ENCODE measurements around the gene AHCYL1. TPM values are rescaled to one million over a fixed set of nuclear protein-coding genes. Genes with fewer than 3 reads are reported as not detected.

The AHCYL1 gene
- total and polyA plus RNA-seq, 2 of the 8 experiments (the other 6 are each of a cell fraction or from before 2014, with no cell fraction given): 64.5 to 95.9 TPM

GRCh38 chr1:110043016-110043415 lies 58.5 kb downstream of the AHCYL1 start:
- no peak for DNase-seq (ENCODE audit: low read depth in 1 of 2, low spot score in 2 of 2)
- no peak overlapping the region for H2AFZ ChIP-seq (ENCODE audit: low read length)
- H3K27me3 ChIP-seq (replicated peaks in 1 of 4; ENCODE audit: control insufficient read depth in 3 of 4, extremely low read depth in 1 of 4, insufficient read depth in 3 of 4, low read length in 3 of 4): no peaks in the 10 kb centered on the region
- H3K4me3 ChIP-seq (ENCODE audit: extremely low read depth in 1 of 4, insufficient read depth in 2 of 4, low read depth in 3 of 4, low read length in 4 of 4): no peak overlapping the region
- H3K36me3 ChIP-seq (ENCODE audit: control insufficient read depth in 2 of 4, insufficient read depth in 4 of 4, low read length in 3 of 4): peaks cover 57 to 96% (median 84%) of the 10 kb centered on the region in 4 experiments
- H3K79me2 ChIP-seq (ENCODE audit: control insufficient read depth in 1 of 2, insufficient read depth in 2 of 2, low read length in 2 of 2): no peaks in the 10 kb centered on the region
- no peak overlapping the region for H3K4ac ChIP-seq (replicated peaks; ENCODE audit: insufficient read length, low read depth, low read length)
- H2BK15ac ChIP-seq (ENCODE audit: low read length): no peak overlapping the region
- no peak for FAIRE-seq
- ChIA-PET POLR2A (ENCODE audit: partially characterized antibody) (interaction anchor here (1.0 to 1.1 kb wide), 2 partner anchors 8 to 10 kb away, joined by 3 to 4 read pairs; partner anchors contain the start of gene STRIP1), CTCF (ENCODE audit: partially characterized antibody) (interaction anchor here (2.4 to 40.7 kb wide), 3 partner anchors 11 to 42 kb away, joined by 11 to 1450 read pairs (median 150); partner anchors contain the start of gene ALX3)
- no peak for TF ChIP-seq NANOG (IDR thresholded peaks at IDR 0.05; ENCODE audit: insufficient read depth, low read depth, low read length, poor library complexity, severe bottlenecking)
- TF ChIP-seq RFX5 (IDR thresholded peaks at IDR 0.05; ENCODE audit: borderline replicate concordance, low read depth, low read length): no peak
- TF ChIP-seq SP4 (IDR thresholded peaks at IDR 0.05; ENCODE audit: low read length): no peak
- TF ChIP-seq GTF2F1 (IDR thresholded peaks at IDR 0.05; ENCODE audit: borderline replicate concordance, low read depth, low read length): no peak
- no peak for TF ChIP-seq EZH2 (IDR thresholded peaks at IDR 0.05; ENCODE audit: low read depth, low read length, severe bottlenecking)
- TF ChIP-seq CBX8 (IDR thresholded peaks at IDR 0.05; ENCODE audit: borderline replicate concordance, low read depth, low read length): no peak
- TF ChIP-seq ASH2L (IDR thresholded peaks at IDR 0.05; ENCODE audit: low read length): no peak
- TF ChIP-seq JUN (IDR thresholded peaks at IDR 0.05; ENCODE audit: low read depth, low read length): no peak
- no peak overlapping the region for H2BK120ac ChIP-seq (replicated peaks; ENCODE audit: low read depth, low read length)
- H3K27ac ChIP-seq (ENCODE audit: low read depth, low read length): no peak overlapping the region
- no peak overlapping the region for H3K14ac ChIP-seq (ENCODE audit: insufficient read length)
- H4K91ac ChIP-seq (replicated peaks; ENCODE audit: insufficient read length, low read length): no peak overlapping the region
- no peaks in the 10 kb centered on the region for H3K9me3 ChIP-seq (ENCODE audit: insufficient read depth in 2 of 2, low read depth in 1 of 2, low read length in 1 of 2)
- H3K56ac ChIP-seq (replicated peaks; ENCODE audit: insufficient read length, low read depth, low read length): no peak overlapping the region
- no peak overlapping the region for H2BK5ac ChIP-seq (ENCODE audit: low read depth, low read length)
- H2BK12ac ChIP-seq (ENCODE audit: low read depth, low read length): no peak overlapping the region
- H3K23me2 ChIP-seq (ENCODE audit: low read depth, low read length): no peaks in the 10 kb centered on the region
- no peak overlapping the region for H3K9ac ChIP-seq (replicated peaks in 1 of 4; ENCODE audit: extremely low read depth in 1 of 4, low read depth in 3 of 4, low read length in 3 of 4)
- no peak overlapping the region for H3K4me2 ChIP-seq (ENCODE audit: insufficient read depth in 1 of 2, low read depth in 2 of 2, low read length in 2 of 2)
- H3K23ac ChIP-seq (ENCODE audit: insufficient read length): no peak overlapping the region
- no peak overlapping the region for H2BK20ac ChIP-seq (ENCODE audit: low read length)
- H3K79me1 ChIP-seq (ENCODE audit: low read depth, low read length): peaks cover 4% of the 10 kb centered on the region; the same call in 1 of the 2 replicates
- H2AK5ac ChIP-seq (ENCODE audit: low read depth, low read length): no peak overlapping the region
- H4K8ac ChIP-seq (ENCODE audit: extremely low read depth, insufficient read depth, low read length): no peak overlapping the region
- no peak overlapping the region for H3K18ac ChIP-seq (ENCODE audit: extremely low read depth, low read length)
- H3K4me1 ChIP-seq (replicated peaks in 1 of 4; ENCODE audit: control insufficient read depth in 3 of 4, insufficient read depth in 4 of 4, low read length in 3 of 4): no peaks in the 10 kb centered on the region
- H4K20me1 ChIP-seq (replicated peaks in 1 of 2; ENCODE audit: control insufficient read depth in 1 of 2, insufficient read depth in 2 of 2, low read length in 2 of 2): peaks cover 3 to 15% of the 10 kb centered on the region in 2 experiments
- WGBS, 2 experiments (ENCODE audit: extremely low coverage in 1 of 2, insufficient coverage in 1 of 2, insufficient read length in 1 of 2, insufficient replicate concordance in 2 of 2, low coverage in 1 of 2, low lambda C conversion rate in 2 of 2, missing lambda C conversion rate in 1 of 2): 87% methylated on average over 10 of the region's 10 CpGs; no CpG with 5 or more reads in 1 of the 2 experiments
- no peak overlapping the region for H4K5ac ChIP-seq (ENCODE audit: insufficient read length, low read depth, low read length)

Measured in H1 (cell line).